Epithelial cell of prostate (primary cell): ENCODE data around the gene YAF2.
"Not testable (repeated sequence)": the region's sequence is repeated elsewhere in the genome, so short reads cannot be mapped to it uniquely, and the experiment has no call there.

Source experiments
- DNase-seq: peaks from one replicate; pipeline ENCODE4 v3.0.0-alpha.2; 2011; ENCODE audit warnings: low read depth, low spot score
- H3K27ac ChIP-seq: fragments of 450-650 bp; 2 replicates; pipeline ENCODE4 v1.5.1; 2017; ENCODE audit warnings: mild to moderate bottlenecking

Gene YAF2

DNA sequence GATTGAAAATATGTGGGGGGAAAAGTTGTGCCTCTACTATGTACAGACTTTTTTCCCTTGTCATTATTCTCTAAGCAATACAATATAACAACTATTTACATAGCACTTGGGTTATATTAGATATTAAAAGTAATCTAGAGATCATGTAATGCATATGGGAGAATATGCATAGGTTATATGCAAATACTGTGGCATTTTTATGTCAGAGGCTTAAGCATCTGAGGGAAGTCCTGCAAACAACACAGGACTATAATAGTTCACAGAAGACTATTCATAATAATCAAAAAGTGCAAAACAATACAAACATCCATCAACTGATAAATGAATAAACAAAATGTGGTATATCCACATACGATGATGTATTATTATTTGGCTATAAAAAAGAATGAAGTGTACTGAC is 33.7 kb downstream of the YAF2 start:
- no peak overlapping the region for H3K27ac ChIP-seq
- DNase-seq: no peak

DNA sequence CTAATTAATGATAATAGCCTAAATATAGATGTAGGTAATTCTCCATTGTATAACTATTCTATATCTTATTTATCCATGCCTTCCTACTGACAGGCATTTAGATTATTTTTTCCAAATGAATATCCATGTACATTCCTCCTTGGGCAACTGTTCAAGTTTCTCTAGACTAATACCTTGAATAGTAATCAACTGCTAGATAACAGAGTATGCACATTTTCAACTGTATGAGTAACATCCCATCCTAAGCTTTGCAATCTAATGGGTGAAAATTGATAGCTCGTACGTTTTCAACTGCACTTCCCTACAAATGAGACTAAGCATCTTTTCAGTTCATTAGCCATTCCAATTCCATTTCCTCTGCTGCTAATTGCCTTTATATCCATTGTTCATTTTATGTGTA is 37.0 kb downstream of the YAF2 start:
- no peak overlapping the region for H3K27ac ChIP-seq
- DNase-seq: no peak

DNA sequence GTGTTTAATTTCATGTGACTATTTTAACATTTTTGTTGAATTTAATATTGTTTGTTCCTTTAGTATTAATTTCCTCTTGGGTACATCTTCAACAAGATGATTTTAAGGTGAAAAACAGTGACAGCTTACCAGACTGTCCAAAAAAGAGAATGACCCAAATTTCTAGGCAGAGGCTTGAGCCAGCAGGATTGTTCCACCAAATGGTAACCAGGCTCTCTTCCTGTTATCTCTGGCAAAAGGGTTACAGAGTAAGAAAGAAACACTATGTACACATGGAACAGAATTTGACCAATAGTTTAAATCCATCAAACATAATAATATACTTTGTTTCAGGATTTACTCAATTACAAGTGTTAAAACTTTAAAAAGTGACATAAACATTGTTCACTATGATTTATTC is 39.0 kb downstream of the YAF2 start:
- H3K27ac ChIP-seq: no peak overlapping the region
- no peak for DNase-seq

DNA sequence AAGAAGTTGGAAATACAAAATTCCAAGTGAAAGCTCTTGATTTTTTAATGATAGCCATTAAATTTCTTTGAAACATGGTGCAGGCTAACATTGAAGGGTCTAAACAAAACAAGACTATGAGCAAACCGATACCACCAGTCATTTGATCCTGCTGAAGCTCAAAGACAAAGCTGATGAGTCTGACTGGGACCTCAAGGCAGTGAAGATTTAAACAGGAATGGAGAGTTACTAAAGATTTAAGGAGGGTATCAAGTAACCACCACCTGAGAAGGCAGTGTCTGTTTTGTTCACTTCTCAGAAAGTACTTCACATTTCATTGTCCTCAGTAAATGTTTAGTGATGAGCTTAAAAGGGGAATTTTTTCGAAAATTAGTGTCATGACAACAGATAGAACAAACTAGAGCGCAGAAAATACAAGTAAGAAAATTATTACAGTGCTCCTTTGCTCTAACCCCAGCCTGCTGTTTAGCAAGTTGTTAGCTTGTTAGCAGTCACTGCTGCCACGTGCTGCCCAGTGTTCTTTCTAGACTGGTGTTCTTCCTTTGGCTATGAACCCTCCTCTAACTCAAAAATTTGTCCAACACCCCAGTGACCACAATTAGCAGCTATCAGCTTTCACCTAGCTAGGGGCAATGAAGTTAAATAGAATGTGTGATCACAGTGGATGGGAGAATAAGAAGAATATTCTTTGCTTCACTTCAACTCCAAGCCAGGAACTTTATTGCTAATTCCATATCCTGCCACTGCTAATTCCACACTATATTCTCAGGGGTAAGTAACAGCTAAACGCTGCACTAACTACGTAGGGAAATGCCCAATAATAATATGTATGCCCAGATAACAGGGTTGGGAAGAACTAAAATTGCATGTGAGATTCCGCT is 41.1 kb downstream of the YAF2 start:
- DNase-seq: no peak
- no peak overlapping the region for H3K27ac ChIP-seq

DNA sequence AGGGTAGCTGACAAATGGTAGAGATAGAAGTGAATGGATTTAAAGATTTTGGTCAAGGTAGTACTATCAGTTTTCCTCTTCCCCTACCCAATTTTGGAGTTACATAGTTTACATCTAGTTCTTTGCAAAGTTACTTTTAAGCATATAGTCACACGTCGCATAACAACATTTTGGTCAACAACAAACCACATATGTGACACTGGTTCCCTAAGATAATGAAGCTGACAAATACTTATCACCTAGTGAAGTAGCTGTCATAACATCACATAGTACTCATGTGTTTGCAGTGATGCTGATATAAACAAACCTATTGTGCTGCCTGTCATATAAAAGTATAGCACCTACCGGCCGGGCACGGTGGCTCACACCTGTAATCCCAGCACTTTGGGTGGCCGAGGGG is 45.4 kb downstream of the YAF2 start:
- DNase-seq: no peak

DNA sequence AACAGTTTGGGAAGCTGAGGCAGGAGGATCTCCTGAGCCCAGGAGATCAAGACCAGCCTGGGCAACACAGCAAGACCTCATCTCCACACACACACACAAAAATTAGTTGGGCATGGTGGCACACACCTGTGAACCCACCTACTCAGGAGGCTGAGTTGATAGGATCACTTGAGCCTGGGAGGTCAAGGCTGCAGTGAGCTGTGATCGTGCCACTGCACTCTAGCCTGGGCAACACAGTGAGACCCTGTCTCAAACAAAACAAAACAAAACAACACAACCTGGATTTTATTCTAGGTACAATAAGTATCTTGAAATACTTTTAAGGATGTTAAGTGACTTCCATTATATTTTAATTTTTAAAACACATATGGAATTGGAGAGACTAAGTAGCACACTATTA is 45.8 kb downstream of the YAF2 start:
- no peak overlapping the region for H3K27ac ChIP-seq
- no peak for DNase-seq

More for the DNA sequence above, 45.4 kb downstream of the YAF2 start:
- no peak overlapping the region for H3K27ac ChIP-seq

DNA sequence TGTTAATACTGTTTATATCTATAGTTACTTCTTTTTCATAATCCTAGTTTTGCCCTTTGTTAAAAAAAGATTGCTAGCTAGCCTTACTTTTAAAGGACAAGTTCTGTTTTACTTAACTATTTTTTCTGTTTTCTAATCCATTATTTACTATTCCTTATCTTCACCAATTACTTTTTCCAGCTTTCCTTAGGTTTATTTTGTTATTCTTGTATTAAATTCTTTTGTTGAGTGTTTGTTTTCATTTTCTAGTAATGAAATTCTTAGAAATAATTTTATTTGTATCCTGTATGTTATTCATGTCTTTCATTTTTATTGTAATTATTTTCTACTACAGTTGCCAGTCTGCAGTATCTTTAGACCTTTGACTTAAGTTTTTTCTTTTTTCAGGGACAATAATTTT is 47.7 kb downstream of the YAF2 start:
- no peak overlapping the region for H3K27ac ChIP-seq
- no peak for DNase-seq

DNA sequence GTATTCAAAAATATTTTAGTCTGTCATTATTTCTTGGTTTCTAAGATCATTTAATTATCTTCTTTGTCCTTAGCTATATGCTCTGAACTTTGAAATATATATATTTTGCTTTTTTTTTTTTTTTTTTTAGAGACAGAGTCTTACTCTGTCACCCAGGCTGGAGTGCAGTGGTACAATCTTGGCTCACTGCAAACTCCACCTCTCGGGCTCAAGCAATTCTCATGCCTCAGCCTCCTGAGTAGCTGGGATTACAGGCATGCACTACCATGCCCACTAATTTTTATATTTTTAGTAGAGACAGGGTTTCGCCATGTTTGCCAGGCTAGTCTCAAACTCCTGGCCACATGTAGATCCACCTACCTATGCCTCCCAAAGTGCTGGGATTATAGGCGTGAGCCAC is 49.8 kb downstream of the YAF2 start:
- not testable (repeated sequence) for H3K27ac ChIP-seq, DNase-seq

DNA sequence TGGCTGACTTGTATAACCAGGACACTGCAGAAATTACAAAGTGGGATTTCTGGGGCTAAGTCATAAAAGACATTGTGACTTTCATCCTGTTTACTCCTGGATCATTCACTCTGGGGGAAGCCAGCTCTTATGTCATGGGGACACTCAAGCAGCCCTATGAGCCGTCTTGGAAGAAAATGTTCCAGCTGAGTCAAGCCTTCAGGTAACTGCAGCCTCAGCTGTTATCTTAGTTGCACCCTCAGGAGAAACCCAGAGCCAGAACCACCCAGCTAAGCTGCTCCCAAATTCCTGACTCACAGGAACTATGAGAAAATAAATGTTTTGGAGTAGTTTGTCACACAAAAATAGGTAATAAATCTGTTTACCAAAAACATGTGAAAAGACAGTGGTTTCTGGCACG is 50.2 kb downstream of the YAF2 start:
- no peak for DNase-seq
- H3K27ac ChIP-seq: no peak overlapping the region

DNA sequence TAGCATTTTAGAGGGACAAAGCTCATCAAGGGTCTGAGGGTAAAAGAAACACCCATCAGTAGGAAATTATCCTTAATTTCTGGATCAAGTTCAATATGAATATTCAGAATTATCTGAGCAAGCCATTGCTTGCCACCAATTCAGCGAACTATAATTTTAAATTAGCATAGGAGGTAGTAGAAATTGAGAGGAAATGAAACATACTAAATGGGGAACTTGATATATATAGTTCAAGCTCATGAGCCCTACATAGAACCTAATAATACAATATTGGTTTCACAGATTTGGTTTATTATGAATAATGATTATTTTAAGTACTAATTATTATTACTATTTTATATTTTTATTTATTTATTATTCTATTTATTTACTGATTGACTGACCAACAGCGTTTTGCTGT is 51.3 kb downstream of the YAF2 start:
- H3K27ac ChIP-seq: no peak overlapping the region
- DNase-seq: no peak

DNA sequence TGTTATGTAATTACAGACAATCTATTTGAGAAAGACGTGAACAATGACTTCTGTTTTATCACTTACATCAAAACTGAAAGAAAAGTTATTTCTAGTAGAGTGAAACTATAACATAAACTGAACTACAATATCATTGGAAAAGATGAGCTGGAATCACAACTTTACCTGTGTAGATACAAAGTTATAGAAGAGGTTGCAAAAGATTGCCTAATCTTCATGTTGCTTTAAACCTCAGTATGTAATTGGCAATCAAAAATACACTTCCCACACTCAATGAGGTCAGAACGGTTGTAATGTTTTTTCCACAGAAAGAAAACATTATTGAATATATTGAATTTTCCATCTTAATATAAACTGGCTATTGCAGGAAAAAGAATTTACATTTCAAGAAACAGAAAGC is 55.7 kb downstream of the YAF2 start:
- DNase-seq: no peak
- H3K27ac ChIP-seq: no peak overlapping the region

DNA sequence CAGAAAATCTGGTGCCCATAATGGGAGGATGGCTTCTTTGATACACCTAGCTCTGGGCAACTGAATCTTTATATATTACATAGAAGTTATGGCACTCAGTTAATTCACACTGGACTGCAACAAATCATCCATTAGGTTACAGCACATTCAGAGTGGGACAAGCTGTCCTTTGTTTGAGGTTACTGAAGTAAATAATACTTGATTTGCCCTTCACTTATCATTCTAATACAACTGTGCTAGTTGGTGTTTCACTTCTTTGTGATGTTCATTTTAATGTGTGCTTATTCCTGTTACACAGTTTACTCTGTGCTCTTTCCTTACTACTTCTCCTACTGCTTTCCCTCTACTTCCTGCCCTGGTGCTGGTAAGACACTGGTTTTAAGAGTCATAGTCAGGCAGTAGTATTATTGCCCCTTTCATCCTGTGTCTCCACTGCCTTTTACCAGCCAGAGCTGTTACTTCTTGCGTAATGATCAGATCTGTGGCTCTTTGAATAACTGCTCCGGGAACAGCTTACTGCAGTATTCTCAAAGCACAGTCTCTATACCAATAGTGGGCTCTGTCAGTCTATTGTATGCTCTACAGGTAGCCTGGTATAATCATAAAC is 57.0 kb downstream of the YAF2 start:
- no peak overlapping the region for H3K27ac ChIP-seq
- no peak for DNase-seq

DNA sequence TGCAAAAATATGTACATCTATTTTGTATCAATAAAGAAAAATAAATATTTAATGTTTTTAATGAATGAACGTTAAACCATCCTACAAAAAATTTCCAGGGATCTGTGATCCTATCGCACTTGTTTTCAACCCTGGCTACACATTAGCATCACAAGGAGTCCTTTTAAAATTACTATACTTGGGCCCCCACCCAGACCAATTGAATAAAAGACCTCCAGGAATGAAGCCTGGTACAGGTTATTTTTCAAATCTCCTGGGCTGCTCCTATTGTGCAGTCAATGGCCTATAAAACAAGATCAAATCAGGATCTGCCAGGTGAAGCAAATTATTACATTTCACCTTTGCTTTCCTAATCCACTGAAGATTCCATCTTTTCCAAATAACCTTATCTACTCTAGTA is 59.9 kb downstream of the YAF2 start:
- H3K27ac ChIP-seq: no peak overlapping the region
- no peak for DNase-seq

DNA sequence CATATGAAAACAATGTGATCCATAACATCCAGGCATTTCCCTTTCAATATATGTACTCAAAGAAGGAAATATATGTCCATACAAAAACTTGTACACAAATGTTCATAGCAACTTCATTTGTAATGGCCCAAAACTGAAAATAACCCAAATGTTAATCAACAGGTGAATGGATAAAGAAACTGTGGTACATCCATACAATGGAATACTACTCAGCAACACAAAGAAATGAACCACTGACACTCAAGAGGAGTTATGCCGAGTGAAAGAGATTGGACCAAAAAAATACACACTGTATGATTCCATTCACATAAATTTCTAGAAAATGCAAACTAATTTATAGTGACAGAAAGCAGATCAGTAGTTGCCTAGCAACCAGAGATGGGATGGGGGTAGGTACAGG is 63.1 kb downstream of the YAF2 start:
- DNase-seq: no peak

DNA sequence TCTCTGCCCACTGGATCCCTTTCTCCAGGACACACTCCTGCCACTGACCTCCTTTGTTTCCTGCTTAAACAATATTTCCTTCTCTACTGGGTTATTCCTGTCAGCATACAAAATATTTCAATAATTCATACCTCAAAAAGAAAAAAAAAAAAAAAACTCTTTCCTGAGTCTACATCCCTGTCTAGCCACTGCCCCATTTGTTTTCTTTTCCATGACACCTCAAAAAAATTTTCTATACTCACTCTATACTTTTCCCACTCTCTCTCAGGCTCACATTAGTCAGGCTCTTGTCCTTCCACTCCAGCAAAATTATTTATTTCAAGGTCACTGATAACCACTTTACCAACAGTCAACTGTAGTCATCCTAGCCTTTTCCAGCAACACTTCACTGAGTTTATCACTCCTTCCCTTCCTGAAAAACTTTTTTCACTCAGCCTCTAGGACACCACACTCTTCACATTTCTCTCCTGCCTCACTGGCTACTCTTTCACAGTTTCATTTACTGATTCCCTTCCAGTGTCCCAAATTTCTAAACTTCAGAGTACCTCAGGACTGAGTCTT is 64.0 kb downstream of the YAF2 start:
- H3K27ac ChIP-seq: no peak overlapping the region
- no peak for DNase-seq

More for the DNA sequence above, 63.1 kb downstream of the YAF2 start:
- H3K27ac ChIP-seq: no peak overlapping the region

DNA sequence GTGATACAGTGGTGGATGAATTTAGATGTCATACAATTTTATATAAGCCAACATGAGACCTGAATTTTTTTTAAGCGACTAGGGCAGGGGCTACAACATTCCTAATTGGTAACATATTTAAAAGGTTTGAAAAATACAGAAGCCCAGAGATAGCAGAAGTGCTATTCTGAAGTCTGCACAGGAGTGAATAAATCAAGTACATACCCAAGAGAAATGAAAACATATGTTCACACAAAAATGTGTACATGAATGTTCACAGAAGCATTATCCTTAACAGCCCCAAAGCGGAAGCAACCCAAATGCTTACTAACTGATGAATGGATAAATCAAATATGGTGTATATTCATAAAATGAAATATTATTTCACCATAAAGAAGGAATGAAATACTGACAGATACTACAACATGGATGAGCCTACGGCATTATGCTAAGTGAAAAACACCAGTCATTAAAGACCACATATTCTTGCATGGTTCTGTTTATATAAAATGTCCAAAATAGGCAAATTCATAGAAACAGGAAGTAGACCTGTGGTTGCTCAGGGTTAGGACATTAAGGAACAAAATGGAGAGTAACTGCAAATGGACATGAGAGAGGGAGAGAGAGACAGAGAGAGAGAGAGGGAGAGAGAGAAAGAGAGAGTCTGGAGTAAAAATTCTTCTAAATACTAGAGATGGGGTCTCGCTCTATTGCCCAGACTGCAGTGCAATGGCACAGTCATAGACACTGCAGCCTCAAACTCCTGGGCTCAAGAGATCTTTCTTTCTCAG is 65.4 kb downstream of the YAF2 start:
- no peak for DNase-seq
- H3K27ac ChIP-seq: no peak overlapping the region

DNA sequence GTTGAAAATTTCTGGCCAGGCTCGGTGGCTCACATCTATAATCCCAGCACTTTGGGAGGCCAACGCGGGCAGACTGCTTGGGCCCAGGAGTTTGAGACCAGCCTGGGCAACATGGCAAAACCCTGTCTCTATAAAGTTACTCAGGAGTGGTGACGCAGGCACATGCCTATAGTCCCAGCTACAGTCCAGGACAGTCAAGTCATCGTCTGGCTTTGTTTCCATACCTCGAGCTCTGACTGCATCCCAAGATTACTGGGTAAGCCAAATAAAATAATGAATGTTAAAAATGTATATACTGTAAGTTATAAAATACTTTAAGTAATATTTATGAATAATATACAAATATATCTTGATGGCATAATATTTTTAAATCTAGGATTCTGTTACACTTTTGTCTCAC is 70.3 kb downstream of the YAF2 start:
- H3K27ac ChIP-seq: no peak overlapping the region
- DNase-seq: no peak

DNA sequence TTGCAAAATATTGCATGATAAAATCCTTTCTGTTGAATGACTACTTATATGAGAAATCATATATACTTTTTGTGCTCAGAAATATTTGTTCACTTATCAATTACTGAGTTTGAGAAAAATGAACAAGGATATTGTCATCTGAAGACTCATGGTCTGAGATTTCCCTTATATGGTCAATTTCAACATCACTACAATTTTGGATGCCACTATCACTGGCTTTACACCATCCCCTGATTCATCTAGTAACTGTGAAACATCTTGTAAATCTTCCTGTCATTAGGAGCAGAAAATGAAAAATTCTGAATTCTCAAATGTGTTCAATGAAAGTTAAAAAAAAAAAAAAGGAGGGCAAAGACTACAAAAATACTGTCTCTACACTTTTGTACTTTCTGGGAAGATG is 71.5 kb downstream of the YAF2 start:
- H3K27ac ChIP-seq: no peak overlapping the region
- no peak for DNase-seq

DNA sequence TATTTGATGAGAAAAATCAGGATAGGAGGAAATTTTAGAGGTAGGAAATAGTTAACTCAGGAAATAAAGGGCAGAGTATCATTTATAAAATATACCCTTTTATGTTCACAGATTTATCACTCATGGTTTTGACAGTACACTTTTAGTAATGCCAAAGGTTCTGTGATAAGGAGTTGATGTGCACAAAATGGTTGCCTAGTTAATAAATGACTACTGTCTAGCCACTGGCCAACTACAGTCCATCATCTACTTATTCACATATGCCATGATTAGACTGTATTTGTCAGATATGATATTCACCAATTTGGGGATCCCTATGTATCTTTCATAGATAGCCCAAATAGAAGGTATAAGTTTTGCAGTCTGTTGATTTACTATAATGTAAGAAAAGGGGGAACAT is 74.1 kb downstream of the YAF2 start:
- no peak for DNase-seq
- H3K27ac ChIP-seq: no peak overlapping the region

DNA sequence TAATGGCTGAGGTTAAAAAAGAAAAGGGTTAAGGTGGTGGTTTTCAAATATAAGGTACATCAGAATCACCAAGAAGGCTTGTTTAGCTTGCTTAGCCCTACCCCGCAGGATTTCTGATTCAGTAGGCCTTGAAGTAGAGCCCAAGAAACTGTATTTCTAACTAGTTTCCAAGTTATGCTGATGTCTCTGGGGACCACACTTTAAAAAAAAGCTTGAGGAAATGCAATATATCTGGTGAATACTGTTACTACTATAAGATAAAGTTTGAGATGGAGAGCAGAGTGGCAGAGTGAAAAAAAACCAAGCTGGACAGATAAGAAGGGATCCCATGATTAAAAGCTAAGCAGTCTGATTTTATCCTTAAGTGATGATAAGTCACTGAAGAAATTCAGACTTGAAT is 75.1 kb downstream of the YAF2 start:
- no peak overlapping the region for H3K27ac ChIP-seq
- DNase-seq: no peak

DNA sequence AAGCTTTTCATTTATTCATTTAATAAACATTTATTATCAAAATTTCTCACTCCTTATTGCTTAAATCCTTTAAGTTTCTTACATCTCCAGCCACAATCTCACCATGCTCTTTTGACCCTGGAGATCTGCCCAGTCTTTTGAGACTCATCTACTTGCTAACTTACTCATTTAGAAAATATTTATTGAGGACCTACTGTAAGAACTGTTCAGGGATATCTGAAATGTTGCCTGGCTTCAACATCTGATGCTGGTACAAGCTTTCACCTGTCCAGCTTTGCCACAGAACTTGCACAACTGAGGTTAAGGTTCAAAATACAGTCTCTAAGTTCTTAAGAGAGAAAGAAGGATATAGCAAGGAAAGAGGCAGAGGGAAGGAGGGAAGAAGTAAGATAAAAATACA is 75.9 kb downstream of the YAF2 start:
- no peak for DNase-seq
- H3K27ac ChIP-seq: no peak overlapping the region
